ENCODE results near the gene LRATD1.

- TF ChIP-seq CTCF (IDR thresholded peaks at IDR 0.05; ENCODE audit: low read depth, low read length) (no peak), POLR2A (IDR thresholded peaks at IDR 0.05; ENCODE audit: extremely low read depth, insufficient read length) (no peak), MAX (IDR thresholded peaks at IDR 0.05; ENCODE audit: low read depth, low read length) (no peak)
Observed at GRCh38 chr2:14615121-14615520, 17.4 kb upstream of the LRATD1 start.
